ENCODE results near the gene STXBP3.
A peak's percentile ranks its signal among the peaks of the same experiment; 100 is the strongest.

STXBP3 gene

DNA sequence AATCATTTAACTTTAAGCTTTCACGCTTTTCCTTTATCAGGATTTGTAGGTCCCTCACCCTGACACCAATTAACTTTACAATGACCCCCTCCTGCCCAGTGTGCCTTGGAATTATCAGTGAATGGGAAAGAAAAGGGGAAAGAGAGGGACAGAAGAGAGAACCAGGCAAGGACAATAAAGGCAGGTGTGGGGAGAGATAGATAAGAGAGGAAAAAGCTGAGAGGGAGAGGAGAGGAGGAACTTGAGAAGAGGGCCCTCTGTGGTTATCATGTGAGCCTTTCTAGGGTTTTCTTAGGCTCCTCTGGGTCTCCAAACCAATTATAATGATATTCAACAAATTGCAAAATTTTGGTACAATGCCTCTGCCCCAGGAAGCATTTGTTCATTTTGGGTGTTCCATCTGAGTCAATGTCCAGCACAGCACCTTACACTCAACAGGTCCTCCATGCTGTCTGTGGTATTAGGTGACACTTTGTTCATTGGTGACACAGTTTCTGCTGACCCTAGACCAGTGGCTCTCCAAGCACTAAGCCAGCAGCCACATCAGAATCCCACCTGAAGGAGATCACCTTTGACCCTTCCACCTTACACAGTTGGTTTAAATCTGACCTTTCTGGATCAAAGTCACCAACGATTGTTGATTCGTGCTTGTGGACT, 96.2 kb downstream of the STXBP3 start:
- Histone ChIP-seq H3K27ac (peak overlapping the region in 1 of 2 donors; percentile 57), H3K4me3 (no peak overlapping the region)
- TF ChIP-seq, protein P1, sequence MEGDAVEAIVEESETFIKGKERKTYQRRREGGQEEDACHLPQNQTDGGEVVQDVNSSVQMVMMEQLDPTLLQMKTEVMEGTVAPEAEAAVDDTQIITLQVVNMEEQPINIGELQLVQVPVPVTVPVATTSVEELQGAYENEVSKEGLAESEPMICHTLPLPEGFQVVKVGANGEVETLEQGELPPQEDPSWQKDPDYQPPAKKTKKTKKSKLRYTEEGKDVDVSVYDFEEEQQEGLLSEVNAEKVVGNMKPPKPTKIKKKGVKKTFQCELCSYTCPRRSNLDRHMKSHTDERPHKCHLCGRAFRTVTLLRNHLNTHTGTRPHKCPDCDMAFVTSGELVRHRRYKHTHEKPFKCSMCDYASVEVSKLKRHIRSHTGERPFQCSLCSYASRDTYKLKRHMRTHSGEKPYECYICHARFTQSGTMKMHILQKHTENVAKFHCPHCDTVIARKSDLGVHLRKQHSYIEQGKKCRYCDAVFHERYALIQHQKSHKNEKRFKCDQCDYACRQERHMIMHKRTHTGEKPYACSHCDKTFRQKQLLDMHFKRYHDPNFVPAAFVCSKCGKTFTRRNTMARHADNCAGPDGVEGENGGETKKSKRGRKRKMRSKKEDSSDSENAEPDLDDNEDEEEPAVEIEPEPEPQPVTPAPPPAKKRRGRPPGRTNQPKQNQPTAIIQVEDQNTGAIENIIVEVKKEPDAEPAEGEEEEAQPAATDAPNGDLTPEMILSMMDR (IDR thresholded peaks at IDR 0.05) = no peak
- no peak for DNase-seq (ENCODE audit: low spot score)

- H3K27ac ChIP-seq = no peak overlapping the region
- no peak overlapping the region for H3K4me3 ChIP-seq
- TF ChIP-seq, protein P1 (IDR thresholded peaks at IDR 0.05) = no peak
- DNase-seq (ENCODE audit: low spot score) = no peak
Measured at GRCh38 chr1:108843390-108844137, 97.1 kb downstream of the STXBP3 start.

DNA sequence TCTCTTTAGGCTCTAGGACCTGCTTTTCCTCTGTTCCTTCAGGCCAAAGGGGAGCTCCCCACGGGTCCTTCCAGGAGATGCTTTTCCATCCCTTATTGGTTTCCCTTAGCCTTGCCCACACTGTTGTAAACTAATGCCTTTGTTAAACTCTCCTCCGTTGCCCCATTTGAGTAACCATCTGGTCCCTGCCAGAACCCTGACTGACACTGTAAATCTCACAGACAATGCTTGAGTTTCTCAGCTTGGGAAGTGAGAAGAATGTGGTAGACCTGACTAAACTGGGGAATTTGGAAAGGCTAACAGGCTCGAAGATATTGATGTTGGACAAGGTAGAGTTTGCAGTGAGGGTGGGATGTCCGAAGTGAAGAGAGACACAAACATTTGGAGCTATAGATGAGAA, 99.0 kb downstream of the STXBP3 start:
- DNase-seq (ENCODE audit: low spot score) = no peak
- Histone ChIP-seq H3K27ac (no peak overlapping the region), H3K4me3 (no peak overlapping the region)
- TF ChIP-seq, protein P1 (IDR thresholded peaks at IDR 0.05) = no peak

DNA sequence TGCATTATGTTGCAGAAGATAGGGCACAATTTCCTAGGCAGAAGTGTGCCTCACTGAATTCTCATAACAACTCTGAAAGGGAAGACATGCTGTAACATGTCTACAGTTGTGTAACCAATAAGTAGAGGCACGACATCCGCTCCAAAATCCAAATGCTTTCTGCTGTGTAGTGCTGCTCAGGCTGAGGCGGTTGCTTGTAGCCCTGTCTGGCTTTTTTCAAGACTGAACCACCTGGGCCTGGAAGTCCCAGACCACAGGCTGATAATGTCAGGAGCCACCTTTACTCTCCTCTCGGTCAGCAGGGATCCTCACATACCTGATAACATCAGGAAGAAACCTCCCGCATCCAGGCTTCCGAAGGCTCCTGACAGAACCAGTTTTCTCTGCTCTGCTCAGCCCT, 99.5 kb downstream of the STXBP3 start:
- TF ChIP-seq, protein P1 (IDR thresholded peaks at IDR 0.05) = no peak
- Histone ChIP-seq H3K4me3 (no peak overlapping the region), H3K27ac (no peak overlapping the region)
- DNase-seq (ENCODE audit: low spot score) = no peak

DNA sequence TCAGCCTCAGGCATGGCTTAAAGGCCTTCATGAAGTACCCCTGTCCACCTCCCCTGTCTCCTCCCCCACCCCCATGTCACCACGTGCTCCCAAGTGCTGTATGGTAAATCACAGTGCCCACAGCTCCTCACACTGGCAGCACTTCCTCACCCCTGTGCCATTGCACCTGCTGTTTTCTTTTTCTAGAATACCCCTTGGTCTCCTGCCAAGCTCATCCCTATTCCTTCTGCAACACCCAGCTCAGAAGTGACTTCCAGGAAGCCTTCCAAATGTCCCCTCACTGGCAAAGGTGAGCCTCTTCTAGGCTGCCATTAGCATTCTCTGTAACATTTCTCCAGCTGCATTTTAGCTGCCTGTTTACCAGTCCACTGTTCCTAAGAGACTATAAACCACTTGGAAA, 101.0 kb downstream of the STXBP3 start:
- DNase-seq (ENCODE audit: low spot score) = no peak
- TF ChIP-seq, protein P1 (IDR thresholded peaks at IDR 0.05) = no peak
- no peak overlapping the region for H3K4me3 ChIP-seq
- no peak overlapping the region for H3K27ac ChIP-seq

GRCh38 chr1:108848806-108849205, 102.3 kb downstream of the STXBP3 start:
- no peak for DNase-seq (ENCODE audit: low spot score)
- TF ChIP-seq, protein P1 (IDR thresholded peaks at IDR 0.05) = no peak
- H3K4me3 ChIP-seq = no peak overlapping the region
- no peak overlapping the region for H3K27ac ChIP-seq

- TF ChIP-seq, protein P1 (IDR thresholded peaks at IDR 0.05) = no peak
- Histone ChIP-seq H3K27ac (peak overlapping the region in 1 of 2 donors; percentile 54), H3K4me3 (no peak overlapping the region)
- no peak for DNase-seq (ENCODE audit: low spot score)
Measured at GRCh38 chr1:108850929-108851328, 104.5 kb downstream of the STXBP3 start.

All from coronary artery (tissue), 2 donors.